Measurements from ENCODE around the gene FLAD1. TPM values are rescaled to one million over a fixed set of nuclear protein-coding genes. Genes with fewer than 3 reads are reported as not detected.

The FLAD1 gene
- total and polyA plus RNA-seq, 2 of the 4 experiments (the other 2 are of a cell fraction) = 26.3 to 37.3 TPM

DNA sequence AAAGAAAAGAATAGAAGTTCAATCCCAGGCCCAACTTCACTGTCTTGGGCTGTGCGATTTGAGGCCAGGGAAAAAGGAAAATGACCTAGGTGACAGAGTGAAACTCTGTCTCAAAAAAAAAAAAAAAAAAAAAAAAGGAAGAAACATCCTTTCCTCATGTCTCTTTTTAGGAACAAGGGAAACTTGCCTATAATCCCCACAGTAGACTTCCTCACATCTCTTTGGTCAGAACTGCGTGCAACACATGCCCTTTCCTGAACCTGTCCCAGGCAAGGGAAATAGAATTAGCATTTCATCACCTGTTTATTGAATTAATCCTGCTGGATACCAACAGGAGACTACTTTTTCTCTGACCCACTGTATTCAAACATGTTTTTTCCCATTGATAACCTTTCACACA lies 52.8 kb downstream of the FLAD1 start:
- Histone ChIP-seq H4K20me1 (ENCODE audit: insufficient read depth, low read length) (no peaks in the 10 kb centered on the region), H4K91ac (ENCODE audit: insufficient read depth, low read depth, low read length) (no peak overlapping the region), H2BK120ac (ENCODE audit: low read depth, low read length) (no peak overlapping the region), H3K4me2 (ENCODE audit: low read depth, low read length) (no peak overlapping the region), H2AK9ac (replicated peaks; ENCODE audit: low read depth, low read length, poor library complexity) (no peak overlapping the region), H2BK20ac (ENCODE audit: low read depth, low read length) (no peak overlapping the region), H3K36me3 (ENCODE audit: control insufficient read depth, insufficient read depth, low read length) (no peaks in the 10 kb centered on the region), H2BK5ac (ENCODE audit: low read depth, low read length, poor library complexity, severe bottlenecking) (no peak overlapping the region), H3K56ac (ENCODE audit: extremely low read depth, insufficient read depth, low read length) (no peak overlapping the region), H2BK15ac (ENCODE audit: low read depth, low read length) (no peak overlapping the region), H2AK5ac (ENCODE audit: low read depth, low read length) (no peak overlapping the region), H3K9ac (ENCODE audit: low read depth, low read length) (no peak overlapping the region), H3K9me3 (ENCODE audit: control insufficient read depth, insufficient read depth, low read length) (no peaks in the 10 kb centered on the region), H3K14ac (replicated peaks; ENCODE audit: low read depth, low read length) (no peak overlapping the region), H3K4me1 (ENCODE audit: control insufficient read depth, insufficient read depth, low read length) (peaks cover 1% of the 10 kb centered on the region; the same call in 1 of the 2 replicates), H3K27ac (ENCODE audit: insufficient read depth, low read length) (no peak overlapping the region), H3K27me3 (ENCODE audit: control insufficient read depth, insufficient read depth, low read length) (peaks cover 37% of the 10 kb centered on the region), H3K18ac (ENCODE audit: low read depth, low read length) (no peak overlapping the region), H3K4me3 (ENCODE audit: insufficient read depth, low read depth, low read length) (no peak overlapping the region), H3K9me1 (ENCODE audit: insufficient read depth, low read length) (peaks cover 6% of the 10 kb centered on the region; the same call in 1 of the 2 replicates), H4K5ac (ENCODE audit: low read depth, low read length) (no peak overlapping the region), H3K4ac (ENCODE audit: low read depth, low read length) (no peak overlapping the region), H4K8ac (ENCODE audit: low read depth in 2 of 2, low read length in 2 of 2) (no peak overlapping the region), H2AFZ (replicated peaks; ENCODE audit: low read length, poor library complexity) (no peak overlapping the region), H3K23ac (ENCODE audit: low read depth, low read length) (no peak overlapping the region), H3K79me1 (ENCODE audit: low read depth in 1 of 2, low read length in 2 of 2) (no peaks in the 10 kb centered on the region)
- TF ChIP-seq MXI1 (IDR thresholded peaks at IDR 0.05; ENCODE audit: borderline replicate concordance, low read depth, low read length) (no peak), NFE2L2 (IDR thresholded peaks at IDR 0.05; ENCODE audit: low read depth, low read length) (no peak), CHD1 (IDR thresholded peaks at IDR 0.05; ENCODE audit: low read depth, low read length) (no peak), RFX5 (IDR thresholded peaks at IDR 0.05; ENCODE audit: low read depth, low read length) (no peak), BHLHE40 (IDR thresholded peaks at IDR 0.05; ENCODE audit: low read depth, low read length) (no peak), MAZ (IDR thresholded peaks at IDR 0.05; ENCODE audit: borderline replicate concordance, low read depth, low read length) (no peak), CEBPB (IDR thresholded peaks at IDR 0.05; ENCODE audit: low read depth, low read length) (no peak), MAFK (IDR thresholded peaks at IDR 0.05; ENCODE audit: low read depth, low read length) (no peak)
- DNase-seq = no peak
- CTCF ChIA-PET = no interaction called here
- ATAC-seq (ENCODE audit: low read depth) = no peak
- POLR2A ChIA-PET (ENCODE audit: unreplicated experiment) = no interaction called here
- 100% methylated on average over 1 of the region's 2 CpGs; no CpG with 5 or more reads in 1 of the 2 experiments for WGBS, 2 experiments (ENCODE audit: extremely low coverage in 2 of 2, insufficient read length in 1 of 2)
- dilution Hi-C loops (cut with HindIII; ENCODE audit: low sequenced_read_pairs, unreplicated experiment) (no loop called here), intact Hi-C loops (cut with micrococcal nuclease) (no loop called here), in situ Hi-C loops (cut with MboI; ENCODE audit: low sequenced_read_pairs) (no loop called here)
- BruUV-seq (replicated peaks) = no TSS peak
